Stimulated activated CD4-positive, alpha-beta T cell treated with anti-CD3 and anti-CD28 coated beads, Interleukin-1b, Interleukin-23, amount 100 ng/mL, for 1 hour (primary cell): ENCODE measurements around the gene WWOX.
"Not testable (repeated sequence)": the region's sequence is repeated elsewhere in the genome, so short reads cannot be mapped to it uniquely, and the experiment has no call there.

Source experiments
- DNase-seq, 2 donors: peaks; one replicate each; pipeline ENCODE4 v3.0.0-alpha.2; 2020; ENCODE audit warnings: low read depth in 2 of 2

WWOX gene

GRCh38 chr16:78576941-78577340, 477.5 kb downstream of the WWOX start:
- DNase-seq = no peak

DNA sequence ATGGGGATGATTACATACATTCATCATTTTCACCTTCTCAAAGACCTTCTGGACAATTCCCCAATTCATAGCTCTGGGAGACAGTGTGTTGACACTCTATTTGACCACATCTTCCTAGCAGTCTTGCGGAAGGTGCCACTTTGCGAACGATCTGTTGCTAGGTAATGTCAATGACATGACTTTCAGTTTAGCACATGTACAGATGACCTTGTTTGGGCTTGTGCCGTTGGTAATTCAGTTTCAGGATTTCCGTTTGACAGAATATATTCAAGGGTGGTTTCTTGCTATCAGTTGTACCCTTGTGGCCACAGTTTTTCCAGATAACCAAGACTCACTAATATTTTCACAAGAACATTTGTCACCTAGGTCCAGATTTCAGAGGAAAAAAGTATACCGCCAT, 478.2 kb downstream of the WWOX start:
- no peak for DNase-seq

GRCh38 chr16:78579020-78579419, 479.6 kb downstream of the WWOX start:
- no peak for DNase-seq

DNA sequence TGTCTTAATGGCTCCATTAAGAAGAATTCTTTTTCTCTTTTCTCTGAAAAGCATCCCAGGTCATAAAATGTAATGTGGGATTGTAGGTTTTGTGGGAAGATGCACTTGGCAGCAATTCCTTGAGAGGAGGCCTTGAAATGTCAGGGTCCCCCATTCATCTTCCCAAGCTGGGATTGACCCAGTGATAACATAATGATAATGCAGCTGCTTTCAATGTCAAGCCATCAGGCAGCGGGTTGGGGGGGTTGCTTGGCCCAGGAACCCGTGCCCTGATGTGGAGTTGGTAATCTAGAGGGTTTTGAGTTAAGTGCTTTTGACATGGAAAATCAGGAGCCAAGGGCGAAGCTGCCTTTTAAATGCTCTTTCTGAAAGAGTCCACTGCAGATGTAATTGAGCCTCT, 484.0 kb downstream of the WWOX start:
- no peak for DNase-seq

- DNase-seq = no peak
Measured at GRCh38 chr16:78584213-78584860, 484.9 kb downstream of the WWOX start.

DNA sequence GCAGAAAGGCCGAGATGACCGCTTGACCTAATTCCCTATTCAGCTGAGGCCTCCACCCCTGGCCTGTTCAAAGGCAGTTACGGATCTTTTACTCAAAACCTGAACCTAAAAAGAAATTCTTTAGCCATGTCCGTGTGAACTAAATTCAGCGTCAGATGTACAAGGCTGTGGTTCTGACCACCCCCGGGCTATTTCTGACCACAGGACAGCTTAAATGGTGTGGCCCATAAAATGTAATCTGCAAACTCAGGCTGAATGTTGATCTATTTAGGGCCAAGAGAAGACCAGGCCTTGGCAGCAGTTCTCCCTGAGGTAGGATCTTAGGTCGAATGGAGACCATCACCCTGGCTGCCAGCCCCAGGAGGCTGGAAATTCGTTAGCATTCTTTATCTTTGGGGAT, 485.5 kb downstream of the WWOX start:
- DNase-seq = no peak

DNA sequence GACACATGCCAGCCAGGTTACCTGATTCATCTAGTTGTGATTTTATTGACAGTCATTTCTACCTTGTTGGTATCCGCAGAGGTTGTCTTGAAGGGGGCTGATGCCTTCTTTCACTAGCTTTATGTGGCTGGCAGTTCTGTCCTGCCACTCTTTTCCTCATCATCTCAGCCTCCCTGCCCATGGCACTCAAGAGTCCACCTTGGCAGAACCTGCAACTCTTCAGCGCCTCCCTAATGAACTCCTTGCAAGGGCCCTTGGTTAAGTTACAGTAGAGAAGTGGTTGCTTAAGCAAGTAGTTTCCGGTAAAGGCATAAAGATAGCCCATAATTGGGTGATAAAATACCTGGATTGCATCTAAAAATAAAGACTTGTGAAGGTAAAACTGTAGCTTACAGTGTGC, 489.9 kb downstream of the WWOX start:
- no peak for DNase-seq

DNA sequence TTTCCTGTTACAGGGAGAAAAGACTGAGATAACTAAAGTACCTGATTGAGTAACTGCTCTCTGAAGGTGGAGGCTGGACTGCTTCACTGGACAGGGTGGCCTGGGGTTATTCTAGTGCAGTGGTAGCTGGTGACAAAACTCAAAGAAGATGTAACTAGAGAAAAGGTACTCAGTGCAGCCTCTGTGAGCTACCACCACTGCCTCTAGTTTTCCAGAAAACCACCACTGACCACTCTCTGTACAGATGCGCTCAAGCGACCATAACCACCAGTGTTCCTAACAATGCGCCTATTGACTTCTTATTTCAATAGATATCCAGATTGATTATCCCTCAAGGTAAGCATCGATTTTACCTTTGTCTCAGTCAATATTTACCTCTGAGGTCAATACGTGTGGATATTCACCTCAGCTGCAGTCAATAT, 492.2 kb downstream of the WWOX start:
- no peak for DNase-seq

DNA sequence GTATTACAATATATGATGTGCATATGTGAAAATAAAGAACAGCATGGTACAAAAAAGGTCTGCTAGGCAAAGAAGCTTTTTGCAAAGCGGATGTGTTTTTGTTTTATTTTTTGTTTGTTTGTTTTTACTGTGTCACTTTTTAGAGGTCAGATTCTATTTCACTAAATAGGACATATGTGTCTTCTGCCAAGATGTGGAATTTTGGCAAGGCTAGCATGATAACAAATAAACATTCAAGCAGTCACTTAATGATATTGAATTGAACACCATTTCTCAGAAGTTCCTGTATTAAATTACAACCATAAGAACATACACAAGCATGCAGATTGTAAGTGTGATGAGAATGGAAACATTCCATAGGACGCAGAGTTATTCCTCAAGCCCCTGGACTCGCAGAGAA, 492.7 kb downstream of the WWOX start:
- no peak for DNase-seq

DNA sequence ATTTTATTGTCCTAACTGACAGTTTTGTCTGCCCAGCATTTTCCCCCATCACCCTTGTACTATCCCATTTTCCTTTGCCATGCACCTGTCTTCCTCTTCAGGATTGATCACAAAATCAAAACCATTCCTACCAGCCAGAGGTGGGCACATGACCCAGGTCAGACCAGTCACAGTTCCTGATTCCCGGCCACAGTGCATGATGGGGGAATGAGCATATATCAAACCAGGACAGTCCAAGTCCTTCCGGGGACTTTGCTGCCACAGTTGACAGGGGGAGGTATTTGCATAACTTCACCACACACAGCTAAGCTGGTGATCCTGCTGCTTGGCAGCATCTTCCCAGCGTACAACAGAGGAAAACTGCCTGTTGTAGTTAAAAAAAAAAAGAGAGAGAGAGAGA, 493.9 kb downstream of the WWOX start:
- no peak for DNase-seq

- DNase-seq = no peak
Measured at GRCh38 chr16:78594191-78594590, 494.7 kb downstream of the WWOX start.

- DNase-seq = no peak
Measured at GRCh38 chr16:78596348-78596995, 497.0 kb downstream of the WWOX start.

DNA sequence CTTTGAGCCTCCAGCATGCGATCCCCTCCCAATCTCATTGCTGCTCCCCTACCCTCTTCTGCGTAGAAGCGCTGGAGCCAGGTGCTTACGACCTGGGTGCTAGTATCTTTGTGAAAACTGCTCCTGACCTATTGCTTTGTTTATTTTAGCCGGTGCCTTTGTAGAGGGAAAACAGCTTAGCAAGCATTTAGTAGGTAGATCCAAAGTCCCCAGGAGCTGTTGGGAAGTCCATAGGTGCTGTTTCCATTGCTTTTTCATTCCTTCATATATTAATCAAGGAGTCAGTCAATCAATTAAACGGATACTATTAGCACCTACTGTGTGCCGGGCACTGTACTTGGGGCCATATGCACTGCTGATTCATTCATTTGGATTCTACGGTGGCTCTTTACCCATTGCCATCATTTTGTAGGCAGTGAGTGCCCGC, 497.6 kb downstream of the WWOX start:
- DNase-seq = no peak

- DNase-seq = no peak
Measured at GRCh38 chr16:78597809-78598570, 498.5 kb downstream of the WWOX start.

DNA sequence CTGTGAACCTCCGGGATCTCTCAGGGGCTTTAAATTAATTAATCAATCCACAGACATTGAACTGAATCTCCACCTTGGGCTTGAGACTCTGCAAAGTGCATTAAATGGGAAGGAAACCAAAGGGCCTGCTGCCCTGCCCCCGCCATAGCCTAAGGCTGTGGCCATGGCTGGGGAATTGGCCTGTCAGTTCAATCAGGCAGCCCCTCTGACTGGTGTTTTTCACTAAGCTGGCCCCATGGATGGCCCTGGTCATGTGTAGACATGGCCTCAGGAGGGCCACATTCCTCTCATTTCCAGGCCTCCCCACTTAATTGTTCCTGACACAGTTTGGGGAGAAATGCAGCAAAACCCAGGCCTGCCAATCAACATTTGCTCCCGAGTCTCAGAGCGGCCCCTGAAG, 499.8 kb downstream of the WWOX start:
- no peak for DNase-seq

- DNase-seq = not testable (repeated sequence)
Measured at GRCh38 chr16:78604423-78605062, 505.1 kb downstream of the WWOX start.

DNA sequence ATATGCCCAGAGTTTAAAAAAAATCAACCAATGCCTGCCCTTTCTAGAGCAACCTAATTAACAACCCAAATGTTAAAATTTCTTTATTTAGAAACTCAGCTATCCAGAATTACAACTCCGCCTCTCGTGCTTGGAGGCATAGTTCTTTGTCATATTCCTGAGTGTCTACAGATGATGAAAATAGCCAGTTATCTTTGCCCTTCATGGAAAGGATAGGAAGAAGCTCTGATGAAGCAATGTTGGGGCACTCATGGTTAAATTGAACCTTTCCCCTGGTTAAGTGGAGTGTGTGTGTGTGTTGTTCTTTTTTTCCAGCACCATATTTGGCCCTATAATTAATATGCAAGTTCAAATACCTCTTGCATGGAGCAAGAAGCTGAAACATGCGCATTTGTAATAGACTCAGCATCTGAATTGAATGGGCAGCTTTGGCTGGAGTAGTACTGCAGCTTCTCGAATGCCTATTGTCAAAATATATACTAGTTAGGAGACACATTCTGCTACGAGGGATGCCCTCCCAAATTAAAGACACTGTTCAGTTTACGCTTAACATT, 506.2 kb downstream of the WWOX start:
- no peak for DNase-seq

GRCh38 chr16:78606545-78606944, 507.1 kb downstream of the WWOX start:
- DNase-seq = no peak

DNA sequence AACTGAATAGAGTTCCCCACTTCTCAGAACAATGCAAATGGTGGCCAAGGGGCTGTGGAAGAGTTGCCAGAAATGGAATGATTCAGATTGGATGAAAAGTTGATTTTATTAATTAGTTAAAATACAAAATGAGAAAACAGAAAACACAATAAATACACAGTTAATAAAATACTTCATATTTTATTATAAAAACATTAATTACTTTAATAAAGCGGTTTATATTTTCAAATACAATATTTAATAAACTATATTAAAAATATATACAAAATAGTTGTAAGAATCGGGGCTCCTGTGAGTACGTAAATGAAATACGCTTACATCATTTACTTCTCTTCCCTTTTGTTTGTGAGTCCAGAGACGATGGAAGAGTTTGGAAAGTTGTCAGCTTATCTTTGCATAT, 507.6 kb downstream of the WWOX start:
- DNase-seq = no peak

DNA sequence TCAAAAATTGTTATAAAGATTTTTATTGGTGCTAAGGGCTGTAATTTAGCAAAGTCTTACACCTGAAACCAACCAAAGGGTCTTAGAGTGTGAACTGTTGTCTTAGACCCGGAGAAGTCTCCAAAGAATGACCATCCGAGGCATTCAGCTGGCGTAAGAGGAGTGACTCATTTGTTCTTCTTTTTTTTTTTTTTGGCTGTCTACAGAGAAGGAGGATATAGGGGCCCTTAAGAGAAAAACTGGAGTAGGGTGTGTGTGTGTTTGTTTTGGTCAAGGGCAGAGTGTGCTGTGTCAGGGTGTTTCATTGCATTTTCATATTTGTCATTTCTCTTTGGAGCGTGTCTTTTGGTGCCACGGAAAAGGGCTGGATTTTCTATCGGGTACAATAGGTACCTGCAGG, 508.0 kb downstream of the WWOX start:
- DNase-seq = no peak

GRCh38 chr16:78608305-78608776, 508.9 kb downstream of the WWOX start:
- DNase-seq = no peak
